SU-DHL-6 (cell line): ENCODE measurements around the gene ZBTB44.

Experiments used
- H2AFZ ChIP-seq: fragments of 200-600 bp; sonication (generic); 2 replicates; pipeline ENCODE4 v1.6.1; 2014; ENCODE audit warnings: low read depth, mild to moderate bottlenecking, moderate library complexity, mixed read lengths, antibody characterized with exemption, low read length; ENCODE audit not compliant: severe bottlenecking
- H3F3A ChIP-seq: fragments of 200-600 bp; shearing (Covaris generic); 2 replicates; pipeline ENCODE4 v1.6.0; 2016; ENCODE audit warnings: antibody characterized with exemption, mild to moderate bottlenecking; ENCODE audit not compliant: insufficient read depth
- H3K27ac ChIP-seq: fragments of 200-600 bp; sonication (generic); 2 replicates; pipeline ENCODE4 v1.5.1; 2016; ENCODE audit warnings: low read depth, mild to moderate bottlenecking, low read length, moderate library complexity, mixed read lengths
- H3K27me3 ChIP-seq: fragments of 200-600 bp; sonication (generic), shearing (Covaris generic); 2 replicates; pipeline ENCODE4 v1.6.0; 2014; ENCODE audit warnings: mild to moderate bottlenecking, low read length
- H3K36me3 ChIP-seq: fragments of 200-600 bp; sonication (generic); 2 replicates; pipeline ENCODE4 v1.6.1; 2014; ENCODE audit warnings: mild to moderate bottlenecking, low read length, mixed read lengths
- H3K4me2 ChIP-seq: fragments of 300-600, 200-600 bp; shearing (Covaris generic), sonication (generic); 2 replicates; pipeline ENCODE4 v1.6.0; 2014; ENCODE audit warnings: low read length, low read depth, mild to moderate bottlenecking; ENCODE audit not compliant: poor library complexity, severe bottlenecking
- H3K4me3 ChIP-seq: fragments of 200-600 bp; sonication (generic); 2 replicates; pipeline ENCODE4 v1.5.1; 2014; ENCODE audit warnings: antibody characterized with exemption, low read length, mild to moderate bottlenecking, mixed read lengths; ENCODE audit not compliant: insufficient read depth, poor library complexity, severe bottlenecking
- H3K79me2 ChIP-seq: fragments of 200-600 bp; sonication (generic); 2 replicates; pipeline ENCODE4 v1.6.1; 2014; ENCODE audit warnings: mild to moderate bottlenecking, low read length, moderate library complexity; ENCODE audit not compliant: insufficient read depth
- H3K9ac ChIP-seq: fragments of 200-600 bp; sonication (generic); 2 replicates; pipeline ENCODE4 v1.7.0; 2014; ENCODE audit warnings: mild to moderate bottlenecking, low read length
- H3K9me2 ChIP-seq: fragments of 200-600 bp; sonication (generic); replicated peaks from 2 replicates; pipeline ENCODE4 v1.6.1; 2014; ENCODE audit warnings: low read length; ENCODE audit not compliant: insufficient read depth
- H3K9me3 ChIP-seq: fragments of 200-600 bp; sonication (generic); 2 replicates; pipeline ENCODE4 v1.6.1; 2014; ENCODE audit warnings: low read length, mixed read lengths; ENCODE audit not compliant: insufficient read depth
- H4K20me1 ChIP-seq: fragments of 200-600 bp; sonication (generic); 2 replicates; pipeline ENCODE4 v1.6.1; 2014; ENCODE audit warnings: low read depth, mild to moderate bottlenecking, antibody characterized with exemption, low read length, moderate library complexity, mixed read lengths
- EZH2phosphoT487 ChIP-seq: fragments of 200-600 bp; sonication (generic), shearing (Covaris generic); conservative IDR thresholded peaks from 2 replicates; pipeline ENCODE4 v1.6.1; 2018; ENCODE audit warnings: mild to moderate bottlenecking, antibody characterized with exemption, low read length, moderate library complexity, mixed read lengths
- TF ChIP-seq, protein P1 (sequence below): fragments of 200-600 bp; sonication (generic); IDR thresholded peaks from one replicate; pipeline ENCODE4 v1.5.1; 2017; ENCODE audit warnings: antibody characterized with exemption, mild to moderate bottlenecking, low read length, moderate library complexity; ENCODE audit not compliant: insufficient read depth, poor library complexity, severe bottlenecking

Gene ZBTB44

DNA sequence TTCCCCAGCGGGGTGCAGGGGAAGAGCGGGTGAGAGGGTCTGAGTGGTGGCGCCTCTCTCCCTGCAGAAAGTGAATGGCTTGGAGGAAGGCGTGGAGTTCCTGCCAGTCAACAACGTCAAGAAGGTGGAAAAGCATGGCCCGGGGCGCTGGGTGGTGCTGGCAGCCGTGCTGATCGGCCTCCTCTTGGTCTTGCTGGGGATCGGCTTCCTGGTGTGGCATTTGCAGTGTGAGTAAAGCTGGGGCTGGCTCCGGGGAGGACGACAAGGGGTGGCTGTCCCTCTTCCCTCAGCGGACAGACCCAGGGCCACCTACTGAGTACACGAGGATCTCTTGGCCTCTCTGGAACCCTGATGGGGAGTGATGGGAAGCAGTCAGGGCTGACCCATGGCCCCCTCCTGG lies 126.7 kb downstream of the ZBTB44 start:
- H3K4me2 ChIP-seq, result no peak overlapping the region
- no peak overlapping the region for H3K27ac ChIP-seq
- no peaks in the 10 kb centered on the region for H3K27me3 ChIP-seq
- H3K9me3 ChIP-seq, result no peaks in the 10 kb centered on the region
- H2AFZ ChIP-seq, result no peak overlapping the region
- no peak overlapping the region for H3K4me3 ChIP-seq
- no peaks in the 10 kb centered on the region for H3K36me3 ChIP-seq
- H3K9ac ChIP-seq, result no peak overlapping the region
- H3F3A ChIP-seq, result no peaks in the 10 kb centered on the region; the same call in 1 of the 2 replicates
- H3K79me2 ChIP-seq, result peaks cover 65% of the 10 kb centered on the region
- TF ChIP-seq, protein P1, sequence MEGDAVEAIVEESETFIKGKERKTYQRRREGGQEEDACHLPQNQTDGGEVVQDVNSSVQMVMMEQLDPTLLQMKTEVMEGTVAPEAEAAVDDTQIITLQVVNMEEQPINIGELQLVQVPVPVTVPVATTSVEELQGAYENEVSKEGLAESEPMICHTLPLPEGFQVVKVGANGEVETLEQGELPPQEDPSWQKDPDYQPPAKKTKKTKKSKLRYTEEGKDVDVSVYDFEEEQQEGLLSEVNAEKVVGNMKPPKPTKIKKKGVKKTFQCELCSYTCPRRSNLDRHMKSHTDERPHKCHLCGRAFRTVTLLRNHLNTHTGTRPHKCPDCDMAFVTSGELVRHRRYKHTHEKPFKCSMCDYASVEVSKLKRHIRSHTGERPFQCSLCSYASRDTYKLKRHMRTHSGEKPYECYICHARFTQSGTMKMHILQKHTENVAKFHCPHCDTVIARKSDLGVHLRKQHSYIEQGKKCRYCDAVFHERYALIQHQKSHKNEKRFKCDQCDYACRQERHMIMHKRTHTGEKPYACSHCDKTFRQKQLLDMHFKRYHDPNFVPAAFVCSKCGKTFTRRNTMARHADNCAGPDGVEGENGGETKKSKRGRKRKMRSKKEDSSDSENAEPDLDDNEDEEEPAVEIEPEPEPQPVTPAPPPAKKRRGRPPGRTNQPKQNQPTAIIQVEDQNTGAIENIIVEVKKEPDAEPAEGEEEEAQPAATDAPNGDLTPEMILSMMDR, result no peak
- TF ChIP-seq EZH2phosphoT487, result no peak
- no peaks in the 10 kb centered on the region for H3K9me2 ChIP-seq
- H4K20me1 ChIP-seq, result no peaks in the 10 kb centered on the region

DNA sequence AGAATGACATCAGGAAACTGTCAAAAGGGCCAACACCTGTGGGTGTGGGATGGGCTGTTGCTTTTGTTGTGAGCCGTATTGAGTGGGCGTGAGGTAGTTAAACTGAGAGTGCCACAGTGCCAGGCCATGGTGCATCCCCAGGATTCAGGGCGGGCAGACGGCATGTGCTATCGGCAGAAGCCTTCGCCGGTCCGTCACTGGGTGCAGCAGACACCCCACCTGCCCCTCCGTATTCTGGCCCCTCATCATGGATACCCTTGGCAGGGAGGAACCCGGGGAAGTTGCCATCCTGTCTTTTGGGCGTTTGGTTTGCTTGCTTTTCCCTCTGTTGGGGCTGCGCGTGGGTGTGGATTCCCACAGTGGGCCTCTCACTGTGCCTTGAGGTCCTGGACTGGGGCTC lies 127.6 kb downstream of the ZBTB44 start:
- H3K4me2 ChIP-seq, result no peak overlapping the region
- H3K36me3 ChIP-seq, result no peaks in the 10 kb centered on the region
- TF ChIP-seq, protein P1, result no peak
- no peak for TF ChIP-seq EZH2phosphoT487
- H3K9me2 ChIP-seq, result no peaks in the 10 kb centered on the region
- no peak overlapping the region for H3K9ac ChIP-seq
- H3K9me3 ChIP-seq, result no peaks in the 10 kb centered on the region
- H2AFZ ChIP-seq, result no peak overlapping the region
- H3K27ac ChIP-seq, result no peak overlapping the region
- no peaks in the 10 kb centered on the region for H3K27me3 ChIP-seq
- no peaks in the 10 kb centered on the region; the same call in 1 of the 2 replicates for H3F3A ChIP-seq
- H3K79me2 ChIP-seq, result peaks cover 74% of the 10 kb centered on the region
- H3K4me3 ChIP-seq, result no peak overlapping the region
- H4K20me1 ChIP-seq, result no peaks in the 10 kb centered on the region

DNA sequence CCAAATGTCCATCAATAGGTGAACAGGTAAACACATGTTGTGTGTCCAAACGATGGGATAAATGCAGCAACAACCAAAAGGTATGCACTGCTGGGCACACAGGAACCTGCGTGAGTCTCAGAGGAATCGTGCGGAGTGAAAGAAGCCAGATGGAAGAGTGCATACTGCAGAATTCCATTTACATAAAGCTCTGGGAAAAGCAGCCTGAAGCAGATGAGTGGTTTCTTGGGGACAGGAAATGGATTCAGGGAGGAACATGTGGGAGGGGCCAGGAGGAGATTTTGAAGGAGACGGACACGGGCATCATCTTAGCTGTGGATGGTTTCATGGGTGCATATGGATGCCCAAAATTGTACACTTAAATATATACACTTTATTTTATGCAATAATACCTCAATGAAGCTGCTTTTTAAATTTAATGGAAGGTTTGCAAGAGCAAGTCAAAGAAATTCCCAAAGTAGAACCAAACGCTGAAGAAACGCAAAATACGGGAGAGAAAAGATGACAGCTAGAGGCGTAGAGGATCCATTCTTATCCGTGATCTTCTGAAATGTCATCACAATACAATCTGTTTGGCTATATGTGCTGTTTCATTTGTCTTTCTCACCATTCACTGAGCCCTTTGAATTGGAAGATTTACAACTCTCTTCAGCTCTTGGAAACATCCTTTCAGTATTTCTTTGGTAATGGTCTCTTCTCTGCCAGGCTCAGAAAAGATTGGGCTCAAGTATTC lies 130.7 kb downstream of the ZBTB44 start:
- H4K20me1 ChIP-seq, result no peaks in the 10 kb centered on the region
- no peak overlapping the region for H3K9ac ChIP-seq
- H3K4me2 ChIP-seq, result no peak overlapping the region
- H2AFZ ChIP-seq, result no peak overlapping the region
- no peaks in the 10 kb centered on the region for H3K36me3 ChIP-seq
- no peak for TF ChIP-seq EZH2phosphoT487
- TF ChIP-seq, protein P1, result no peak
- no peaks in the 10 kb centered on the region for H3K27me3 ChIP-seq
- peaks cover 28% of the 10 kb centered on the region for H3F3A ChIP-seq
- H3K4me3 ChIP-seq, result no peak overlapping the region
- H3K9me2 ChIP-seq, result no peaks in the 10 kb centered on the region
- H3K27ac ChIP-seq, result no peak overlapping the region
- H3K79me2 ChIP-seq, result peaks cover 83% of the 10 kb centered on the region
- no peaks in the 10 kb centered on the region for H3K9me3 ChIP-seq
